ENCODE measurements around the gene XPR1.

XPR1 gene

DNA sequence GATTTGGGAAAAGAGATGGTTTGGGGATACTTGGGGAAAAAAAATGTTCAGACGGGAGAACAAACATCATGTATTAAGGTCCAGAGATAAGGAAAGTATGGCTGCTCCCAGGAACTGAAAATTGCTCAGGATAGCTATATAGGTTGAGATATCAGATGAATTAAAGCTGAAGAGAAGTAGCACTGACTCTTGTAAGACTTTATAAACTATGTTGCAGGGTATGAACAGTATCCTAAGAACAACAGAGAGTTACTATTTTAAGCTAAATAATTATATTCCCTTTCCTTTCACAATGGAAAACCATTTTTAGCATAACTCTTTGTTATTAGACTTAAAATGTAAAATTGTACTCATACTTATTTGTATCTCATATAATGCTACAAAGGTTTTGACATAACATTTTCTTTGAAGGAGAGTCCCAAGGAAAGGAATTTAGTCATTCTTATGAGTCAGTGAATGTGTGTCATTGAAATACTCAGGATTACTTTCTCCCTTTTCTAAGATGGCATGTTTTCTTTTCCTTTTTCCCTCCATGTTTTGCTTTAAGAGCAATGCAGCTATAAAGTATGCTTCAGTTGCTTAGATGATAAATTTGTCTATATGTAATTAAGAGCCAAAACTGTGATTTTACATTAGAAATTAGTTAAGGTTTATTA, 141.5 kb downstream of the XPR1 start:
- TF ChIP-seq ZBTB7A (IDR thresholded peaks at IDR 0.05; ENCODE audit: low read depth) (no peak), TAF1 (IDR thresholded peaks at IDR 0.05; ENCODE audit: low read depth) (no peak), TEAD4 (IDR thresholded peaks at IDR 0.05) (no peak), CREB1 (IDR thresholded peaks at IDR 0.05; ENCODE audit: low read depth) (no peak), RAD21 (IDR thresholded peaks at IDR 0.05; ENCODE audit: low read depth) (no peak), TCF12 (IDR thresholded peaks at IDR 0.05; ENCODE audit: low read depth) (no peak), YY1 (IDR thresholded peaks at IDR 0.05; ENCODE audit: low read depth) (no peak), FOXM1 (IDR thresholded peaks at IDR 0.05; ENCODE audit: borderline replicate concordance, low read depth) (no peak), NFIC (IDR thresholded peaks at IDR 0.05) (no peak), EGR1 (IDR thresholded peaks at IDR 0.05) (no peak), EP300 (IDR thresholded peaks at IDR 0.05; ENCODE audit: borderline replicate concordance) (no peak), CEBPB (IDR thresholded peaks at IDR 0.05) (no peak)
- TF ChIP-seq, protein P1, sequence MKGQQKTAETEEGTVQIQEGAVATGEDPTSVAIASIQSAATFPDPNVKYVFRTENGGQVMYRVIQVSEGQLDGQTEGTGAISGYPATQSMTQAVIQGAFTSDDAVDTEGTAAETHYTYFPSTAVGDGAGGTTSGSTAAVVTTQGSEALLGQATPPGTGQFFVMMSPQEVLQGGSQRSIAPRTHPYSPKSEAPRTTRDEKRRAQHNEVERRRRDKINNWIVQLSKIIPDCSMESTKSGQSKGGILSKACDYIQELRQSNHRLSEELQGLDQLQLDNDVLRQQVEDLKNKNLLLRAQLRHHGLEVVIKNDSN (IDR thresholded peaks at IDR 0.05): no peak
- TF ChIP-seq, protein P2, sequence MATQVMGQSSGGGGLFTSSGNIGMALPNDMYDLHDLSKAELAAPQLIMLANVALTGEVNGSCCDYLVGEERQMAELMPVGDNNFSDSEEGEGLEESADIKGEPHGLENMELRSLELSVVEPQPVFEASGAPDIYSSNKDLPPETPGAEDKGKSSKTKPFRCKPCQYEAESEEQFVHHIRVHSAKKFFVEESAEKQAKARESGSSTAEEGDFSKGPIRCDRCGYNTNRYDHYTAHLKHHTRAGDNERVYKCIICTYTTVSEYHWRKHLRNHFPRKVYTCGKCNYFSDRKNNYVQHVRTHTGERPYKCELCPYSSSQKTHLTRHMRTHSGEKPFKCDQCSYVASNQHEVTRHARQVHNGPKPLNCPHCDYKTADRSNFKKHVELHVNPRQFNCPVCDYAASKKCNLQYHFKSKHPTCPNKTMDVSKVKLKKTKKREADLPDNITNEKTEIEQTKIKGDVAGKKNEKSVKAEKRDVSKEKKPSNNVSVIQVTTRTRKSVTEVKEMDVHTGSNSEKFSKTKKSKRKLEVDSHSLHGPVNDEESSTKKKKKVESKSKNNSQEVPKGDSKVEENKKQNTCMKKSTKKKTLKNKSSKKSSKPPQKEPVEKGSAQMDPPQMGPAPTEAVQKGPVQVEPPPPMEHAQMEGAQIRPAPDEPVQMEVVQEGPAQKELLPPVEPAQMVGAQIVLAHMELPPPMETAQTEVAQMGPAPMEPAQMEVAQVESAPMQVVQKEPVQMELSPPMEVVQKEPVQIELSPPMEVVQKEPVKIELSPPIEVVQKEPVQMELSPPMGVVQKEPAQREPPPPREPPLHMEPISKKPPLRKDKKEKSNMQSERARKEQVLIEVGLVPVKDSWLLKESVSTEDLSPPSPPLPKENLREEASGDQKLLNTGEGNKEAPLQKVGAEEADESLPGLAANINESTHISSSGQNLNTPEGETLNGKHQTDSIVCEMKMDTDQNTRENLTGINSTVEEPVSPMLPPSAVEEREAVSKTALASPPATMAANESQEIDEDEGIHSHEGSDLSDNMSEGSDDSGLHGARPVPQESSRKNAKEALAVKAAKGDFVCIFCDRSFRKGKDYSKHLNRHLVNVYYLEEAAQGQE (IDR thresholded peaks at IDR 0.05; ENCODE audit: low read depth): no peak
- TF ChIP-seq, protein P3, sequence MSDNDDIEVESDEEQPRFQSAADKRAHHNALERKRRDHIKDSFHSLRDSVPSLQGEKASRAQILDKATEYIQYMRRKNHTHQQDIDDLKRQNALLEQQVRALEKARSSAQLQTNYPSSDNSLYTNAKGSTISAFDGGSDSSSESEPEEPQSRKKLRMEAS (IDR thresholded peaks at IDR 0.05): no peak

DNA sequence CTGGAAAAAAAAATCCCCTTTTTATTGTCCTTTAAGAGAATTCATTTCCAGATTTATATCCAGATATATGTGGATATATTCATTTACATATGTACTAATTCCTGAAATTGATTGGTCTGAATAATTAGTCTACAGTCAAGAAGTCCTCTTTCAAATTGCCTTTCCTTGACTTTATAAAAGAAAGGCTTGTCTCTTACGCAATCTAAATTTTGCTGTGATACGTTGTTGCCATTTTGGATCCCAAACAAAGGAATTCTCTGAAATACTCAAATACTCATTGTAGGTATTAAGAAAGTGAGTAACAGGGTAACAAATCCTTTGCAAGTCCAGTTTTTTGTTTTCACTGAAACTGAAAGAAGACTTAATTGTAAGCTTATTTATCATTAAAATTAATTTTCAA, 144.0 kb downstream of the XPR1 start:
- TF ChIP-seq FOXM1 (IDR thresholded peaks at IDR 0.05; ENCODE audit: borderline replicate concordance, low read depth): no peak
- TF ChIP-seq, protein P2 (IDR thresholded peaks at IDR 0.05; ENCODE audit: low read depth): no peak
- TF ChIP-seq YY1 (IDR thresholded peaks at IDR 0.05; ENCODE audit: low read depth): no peak
- peak; percentile 66; the same call in 1 of the 2 replicates for TF ChIP-seq CEBPB (IDR thresholded peaks at IDR 0.05)
- TF ChIP-seq EGR1 (IDR thresholded peaks at IDR 0.05): no peak

DNA sequence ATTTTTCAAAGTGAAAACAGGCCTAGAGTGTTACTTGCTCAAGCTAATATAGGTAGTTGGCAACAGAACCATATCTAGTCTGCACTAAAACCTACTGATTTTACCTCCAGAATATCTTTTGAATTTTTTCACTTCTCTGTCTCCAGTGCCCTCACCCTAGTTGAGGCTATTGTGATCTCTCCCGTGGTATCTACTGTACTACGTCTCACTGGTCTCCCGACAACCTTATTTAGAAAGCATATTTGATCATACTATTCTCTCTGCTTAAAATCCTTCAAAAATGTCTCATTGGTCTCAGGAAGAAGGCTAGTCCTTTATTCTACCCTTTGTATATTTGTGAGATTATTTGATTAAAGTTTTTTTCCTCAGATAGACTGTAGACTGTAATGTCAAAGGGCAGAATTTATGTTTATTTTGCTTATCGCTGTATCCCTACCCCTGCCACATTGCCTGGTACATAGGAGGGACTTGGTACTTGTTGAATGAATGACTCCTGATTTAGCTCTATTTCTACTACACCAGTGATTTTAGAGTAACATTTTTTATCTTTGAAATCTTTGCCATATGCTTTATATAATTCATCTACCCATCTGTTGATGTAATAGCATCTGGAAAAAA, 145.4 kb downstream of the XPR1 start:
- TF ChIP-seq, protein P2 (IDR thresholded peaks at IDR 0.05; ENCODE audit: low read depth): no peak
- TF ChIP-seq NFIC (IDR thresholded peaks at IDR 0.05): no peak
- TF ChIP-seq TCF12 (IDR thresholded peaks at IDR 0.05; ENCODE audit: low read depth): no peak

DNA sequence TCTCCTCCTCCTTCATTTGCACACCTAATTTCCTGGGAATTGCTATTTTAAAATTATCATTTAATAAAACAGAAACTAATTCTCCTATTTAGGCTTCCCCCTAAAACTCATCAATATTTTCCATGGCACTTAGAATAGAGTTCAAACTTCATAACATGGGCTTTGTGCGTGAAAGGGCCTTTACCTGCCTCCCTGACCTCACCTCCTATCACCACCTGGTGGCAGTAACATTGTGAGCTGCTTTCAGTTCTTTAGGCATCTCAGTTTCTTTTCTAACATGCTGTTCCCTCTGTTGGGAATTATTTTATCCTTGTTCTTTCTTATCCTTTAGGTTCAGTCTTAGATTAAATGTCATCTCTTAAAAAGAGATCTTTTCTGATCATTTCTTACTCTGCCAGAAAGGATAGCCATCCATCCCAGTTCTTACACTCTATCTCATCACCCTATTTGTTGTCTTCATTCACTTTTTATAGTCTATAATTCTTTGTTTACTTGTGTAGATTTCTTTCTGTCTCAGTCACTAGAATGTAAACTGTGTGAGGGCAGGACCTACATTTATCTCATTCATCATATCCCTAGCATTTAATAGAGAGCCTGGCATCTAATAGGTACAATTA, 147.1 kb downstream of the XPR1 start:
- TF ChIP-seq RAD21 (IDR thresholded peaks at IDR 0.05; ENCODE audit: low read depth): peak; percentile 54; the same call in 1 of the 2 replicates
- no peak for TF ChIP-seq EP300 (IDR thresholded peaks at IDR 0.05; ENCODE audit: borderline replicate concordance)

DNA sequence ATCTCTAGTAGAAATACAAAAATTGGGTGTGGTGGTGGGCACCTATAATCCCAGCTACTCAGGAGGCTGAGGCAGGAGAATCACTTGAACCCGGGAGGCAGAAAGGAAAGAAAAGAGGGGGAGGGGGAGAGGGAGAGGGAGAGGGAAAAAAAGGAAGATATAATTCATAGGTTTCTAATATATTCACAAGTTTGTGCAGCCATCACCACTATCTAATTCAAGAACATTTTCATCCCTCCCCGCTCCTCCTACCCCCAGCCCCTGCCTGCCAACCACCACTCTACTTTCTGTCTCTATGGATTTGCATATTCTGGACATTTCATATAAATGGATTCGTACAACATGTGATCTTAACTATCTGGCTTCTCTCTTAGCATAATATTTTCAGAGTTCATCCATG, 147.8 kb downstream of the XPR1 start:
- TF ChIP-seq TCF12 (IDR thresholded peaks at IDR 0.05; ENCODE audit: low read depth): no peak
- TF ChIP-seq EP300 (IDR thresholded peaks at IDR 0.05; ENCODE audit: borderline replicate concordance): no peak
- no peak for TF ChIP-seq YY1 (IDR thresholded peaks at IDR 0.05; ENCODE audit: low read depth)
- TF ChIP-seq, protein P3 (IDR thresholded peaks at IDR 0.05): no peak
- no peak for TF ChIP-seq TAF1 (IDR thresholded peaks at IDR 0.05; ENCODE audit: low read depth)
- no peak for TF ChIP-seq ZBTB7A (IDR thresholded peaks at IDR 0.05; ENCODE audit: low read depth)
- TF ChIP-seq CREB1 (IDR thresholded peaks at IDR 0.05; ENCODE audit: low read depth): no peak
- TF ChIP-seq, protein P2 (IDR thresholded peaks at IDR 0.05; ENCODE audit: low read depth): no peak
- TF ChIP-seq EGR1 (IDR thresholded peaks at IDR 0.05): no peak
- TF ChIP-seq RAD21 (IDR thresholded peaks at IDR 0.05; ENCODE audit: low read depth): no peak
- TF ChIP-seq TEAD4 (IDR thresholded peaks at IDR 0.05): no peak
- TF ChIP-seq, protein P1 (IDR thresholded peaks at IDR 0.05): no peak
- TF ChIP-seq CEBPB (IDR thresholded peaks at IDR 0.05): no peak
- no peak for TF ChIP-seq FOXM1 (IDR thresholded peaks at IDR 0.05; ENCODE audit: borderline replicate concordance, low read depth)
- TF ChIP-seq NFIC (IDR thresholded peaks at IDR 0.05): no peak

Data from Ishikawa (cell line).